ENCODE measurements around the gene CAPRIN1.

Gene CAPRIN1

DNA sequence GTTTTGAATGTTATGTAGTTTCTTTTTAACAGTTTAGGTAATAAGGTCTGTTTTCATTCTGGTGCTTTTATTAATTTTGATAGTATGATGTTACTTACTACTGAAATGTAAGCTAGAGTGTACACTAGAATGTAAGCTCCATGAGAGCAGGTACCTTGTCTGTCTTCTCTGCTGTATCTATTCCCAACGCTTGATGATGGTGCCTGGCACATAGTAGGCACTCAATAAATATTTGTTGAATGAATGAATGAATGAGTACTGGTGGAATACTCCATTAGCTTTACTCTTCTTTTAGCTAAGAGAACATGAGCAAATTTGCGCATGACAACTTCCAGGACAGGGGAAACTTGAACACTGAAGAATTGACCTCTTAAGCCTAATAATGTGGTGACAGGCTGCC, 47.3 kb downstream of the CAPRIN1 start:
- DNase-seq, result no peak

DNA sequence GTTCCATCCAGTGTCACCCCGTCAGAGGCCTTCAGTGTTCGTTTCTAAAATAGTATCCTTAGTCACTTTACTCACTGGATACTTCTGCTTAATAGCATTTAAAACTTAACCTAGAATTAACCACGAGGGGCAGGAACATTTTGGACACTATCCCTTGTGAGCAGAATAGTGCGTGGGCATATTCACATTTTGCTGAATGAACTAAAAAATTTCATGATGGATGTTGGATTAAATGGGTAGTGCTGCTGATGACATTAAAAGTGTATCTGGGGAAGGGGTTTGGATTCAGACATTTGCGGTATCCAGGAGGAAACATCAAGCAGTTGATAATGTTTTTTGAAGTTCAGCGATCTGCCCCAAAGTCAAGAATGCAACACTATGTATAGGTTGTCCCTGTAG, 53.1 kb downstream of the CAPRIN1 start:
- no peak for DNase-seq

DNA sequence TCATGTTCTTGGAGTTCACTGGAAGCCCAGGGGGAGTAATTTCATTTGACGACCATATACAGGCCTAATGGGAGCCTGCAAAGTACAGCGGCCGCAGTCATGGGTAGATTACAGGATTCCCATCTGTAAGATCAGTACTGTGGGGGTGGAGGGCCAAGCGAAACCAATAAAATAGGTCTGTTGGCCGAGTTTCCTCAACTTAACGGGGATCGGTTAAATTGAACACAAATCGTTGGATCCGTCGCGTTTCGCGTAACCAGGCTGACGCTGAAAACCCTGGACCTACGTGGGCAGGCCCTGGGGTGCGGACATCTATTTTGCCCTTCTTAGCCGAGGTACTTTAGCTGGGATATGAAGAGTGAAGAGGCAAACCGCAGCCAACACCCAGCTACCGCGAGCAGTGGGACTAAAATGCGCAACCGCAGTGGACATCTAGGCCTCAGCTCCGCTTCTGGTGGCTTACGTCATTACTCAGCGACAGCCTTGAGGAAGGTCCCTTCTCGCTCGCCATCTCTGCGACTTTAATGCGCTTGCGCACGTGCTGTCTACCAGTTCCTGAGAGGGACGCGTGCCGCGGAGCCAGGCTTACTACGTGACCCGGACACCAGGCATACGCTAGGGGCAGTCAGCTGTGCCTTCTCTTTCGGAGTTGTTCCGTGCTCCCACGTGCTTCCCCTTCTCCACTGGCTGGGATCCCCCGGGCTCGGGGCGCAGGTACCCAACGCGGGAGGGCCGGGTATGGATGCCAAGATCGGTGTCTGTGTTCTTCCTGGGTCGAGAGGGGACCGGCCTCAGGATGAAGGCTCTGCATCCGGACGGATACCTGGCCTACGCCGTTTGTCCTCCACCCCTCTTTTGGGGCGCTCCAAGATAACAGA, 53.8 kb downstream of the CAPRIN1 start, which contains the start of gene NAT10:
Gene NAT10, plus strand, starts transcription at position 551 of the 878 bp plus-strand sequence. CDS start 2,597 bp downstream, outside the sequence.
- peak; percentile 96 to 97 for DNase-seq

DNA sequence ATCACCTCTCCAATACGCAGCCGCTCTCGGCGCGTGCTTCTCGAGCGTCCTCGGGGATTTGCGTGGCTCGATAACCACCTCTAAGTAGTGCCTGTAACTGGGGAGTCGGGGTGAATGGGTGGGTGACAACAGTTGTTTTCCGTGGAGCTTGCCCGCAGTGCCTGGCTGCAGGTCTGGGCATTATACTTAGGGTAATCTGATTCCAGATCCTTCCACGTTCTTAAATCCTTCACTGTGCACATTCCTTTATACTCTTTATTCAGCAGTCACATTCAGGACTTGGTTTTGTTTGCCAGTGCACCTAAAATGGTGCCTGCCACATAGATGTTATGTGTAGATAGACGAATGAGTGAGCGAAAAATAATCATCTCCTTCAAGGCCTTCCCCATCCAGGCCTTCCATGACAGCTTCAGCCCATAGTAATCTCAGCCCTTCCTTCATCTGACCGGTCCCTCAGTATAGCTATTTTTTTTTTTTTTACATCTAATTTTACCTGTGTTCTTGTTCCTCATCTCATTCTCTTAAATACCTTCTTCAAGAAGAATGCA, 54.5 kb downstream of the CAPRIN1 start:
- DNase-seq, result peak in 1 of 2 experiments; percentile 54

DNA sequence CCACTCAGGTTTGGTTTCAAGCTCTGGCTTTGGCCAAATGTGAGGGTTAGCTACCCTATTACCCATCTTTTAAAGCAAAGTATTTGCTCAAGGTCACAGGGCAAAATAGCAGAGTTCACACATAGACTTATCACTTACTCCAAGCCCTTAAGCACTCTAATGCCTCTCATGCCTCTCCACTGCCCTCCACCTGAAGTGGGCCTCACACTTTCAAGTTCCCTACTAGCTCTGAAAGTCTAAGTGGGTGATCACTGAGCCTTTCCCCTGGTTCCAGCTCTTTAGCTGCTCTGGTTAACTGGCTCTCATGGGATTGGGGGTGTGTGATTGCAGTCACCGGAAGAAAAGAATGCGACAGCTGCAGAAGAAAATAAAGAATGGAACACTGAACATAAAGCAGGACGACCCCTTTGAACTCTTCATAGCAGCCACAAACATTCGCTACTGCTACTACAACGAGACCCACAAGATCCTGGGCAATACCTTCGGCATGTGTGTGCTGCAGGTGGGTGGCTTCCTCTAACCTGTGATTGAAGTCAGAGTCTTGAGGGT, 60.3 kb downstream of the CAPRIN1 start:
- no peak for DNase-seq

DNA sequence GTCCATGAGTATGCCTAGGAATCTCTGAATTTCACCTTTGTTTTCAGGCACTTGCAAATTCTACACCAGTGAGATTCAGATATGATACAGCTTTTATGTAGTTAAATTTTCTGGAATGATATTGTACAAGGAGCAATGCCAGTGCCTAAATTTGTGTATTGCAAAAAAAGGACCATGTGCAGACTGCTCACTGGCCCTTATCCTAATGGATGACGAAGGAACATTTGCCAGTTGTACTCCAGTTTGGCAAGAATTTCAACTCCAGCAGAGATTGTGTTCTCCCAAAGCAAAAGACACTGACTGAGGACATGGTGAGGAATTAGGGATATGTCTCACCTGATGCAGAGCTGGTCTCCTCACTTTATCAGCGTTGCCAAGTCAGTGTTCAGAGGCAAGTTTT, 62.5 kb downstream of the CAPRIN1 start:
- DNase-seq, result no peak

DNA sequence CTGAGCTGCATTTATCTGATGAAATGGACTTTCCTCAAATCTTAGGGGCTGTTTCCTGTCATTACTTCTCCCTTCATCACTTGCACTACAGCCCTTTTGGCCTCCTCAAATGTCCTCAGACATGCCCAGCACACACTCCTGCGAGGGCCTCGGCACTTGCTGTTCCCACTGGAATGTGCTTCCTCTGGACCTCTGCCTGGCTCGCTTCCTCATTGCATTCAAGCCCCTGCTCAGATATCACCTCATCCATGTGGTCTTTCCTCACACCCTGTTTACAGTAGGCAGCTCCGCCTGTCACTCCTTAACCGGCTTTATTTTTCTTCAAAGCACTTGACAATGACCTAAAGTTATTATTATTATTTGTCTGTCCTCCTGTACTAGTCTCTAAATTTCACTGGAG, 62.9 kb downstream of the CAPRIN1 start:
- DNase-seq, result no peak

DNA sequence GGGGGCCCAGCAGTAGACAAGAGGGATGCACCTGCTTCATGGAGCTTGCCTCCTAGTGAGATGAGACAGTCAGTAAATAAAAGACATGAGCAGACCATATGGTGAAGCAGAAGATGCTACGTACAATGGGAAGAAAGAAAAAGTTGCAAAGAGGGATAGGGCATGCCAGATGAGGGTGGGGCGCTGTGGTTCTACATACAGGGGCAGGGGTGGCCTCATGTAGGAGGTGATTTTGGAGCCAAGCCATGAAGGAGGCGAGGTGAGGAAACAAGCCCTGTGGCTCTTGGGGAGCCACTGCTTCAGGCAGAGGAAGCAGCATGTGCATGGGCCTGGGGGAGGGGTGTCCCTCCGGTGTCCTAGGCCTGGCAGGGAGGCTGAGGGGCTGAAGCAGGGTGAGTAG, 69.1 kb downstream of the CAPRIN1 start:
- DNase-seq, result no peak

DNA sequence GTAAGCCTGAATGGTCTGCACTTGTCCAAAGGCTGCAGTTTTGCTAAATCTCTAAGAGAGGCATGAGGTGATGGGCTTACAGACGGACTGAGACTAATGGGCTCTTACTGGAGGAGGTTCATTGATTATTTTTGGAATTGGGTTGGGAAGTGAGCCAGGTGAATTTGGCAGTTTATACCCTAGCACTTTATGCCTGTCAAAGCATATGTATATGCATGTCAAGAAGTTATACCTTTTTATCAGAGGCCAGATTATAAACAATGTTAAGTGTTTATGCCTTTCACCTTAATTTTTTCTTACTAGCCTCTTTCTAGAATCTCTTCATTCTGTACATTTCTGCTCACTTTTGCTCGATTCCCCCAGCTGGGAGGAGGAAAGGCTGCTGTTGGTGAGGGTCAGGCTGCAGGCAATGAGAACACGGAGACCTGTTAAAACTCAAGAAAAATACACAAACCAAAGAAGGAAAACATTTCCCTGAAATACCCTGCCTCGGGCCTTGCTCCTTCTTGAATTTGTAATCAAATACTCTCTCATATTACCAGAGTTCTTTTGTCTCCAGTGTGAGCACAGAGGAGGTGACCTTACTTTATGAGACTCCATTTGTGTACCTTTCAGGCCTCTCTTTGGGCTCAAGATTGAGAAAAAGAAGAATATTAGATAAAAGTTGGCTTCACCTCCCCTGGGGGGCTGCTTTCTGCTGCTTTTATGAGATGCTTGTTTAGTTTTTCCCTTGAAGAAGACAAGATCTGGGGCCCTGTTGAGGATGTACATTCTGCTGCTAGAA, 73.5 kb downstream of the CAPRIN1 start:
- no peak for DNase-seq

DNA sequence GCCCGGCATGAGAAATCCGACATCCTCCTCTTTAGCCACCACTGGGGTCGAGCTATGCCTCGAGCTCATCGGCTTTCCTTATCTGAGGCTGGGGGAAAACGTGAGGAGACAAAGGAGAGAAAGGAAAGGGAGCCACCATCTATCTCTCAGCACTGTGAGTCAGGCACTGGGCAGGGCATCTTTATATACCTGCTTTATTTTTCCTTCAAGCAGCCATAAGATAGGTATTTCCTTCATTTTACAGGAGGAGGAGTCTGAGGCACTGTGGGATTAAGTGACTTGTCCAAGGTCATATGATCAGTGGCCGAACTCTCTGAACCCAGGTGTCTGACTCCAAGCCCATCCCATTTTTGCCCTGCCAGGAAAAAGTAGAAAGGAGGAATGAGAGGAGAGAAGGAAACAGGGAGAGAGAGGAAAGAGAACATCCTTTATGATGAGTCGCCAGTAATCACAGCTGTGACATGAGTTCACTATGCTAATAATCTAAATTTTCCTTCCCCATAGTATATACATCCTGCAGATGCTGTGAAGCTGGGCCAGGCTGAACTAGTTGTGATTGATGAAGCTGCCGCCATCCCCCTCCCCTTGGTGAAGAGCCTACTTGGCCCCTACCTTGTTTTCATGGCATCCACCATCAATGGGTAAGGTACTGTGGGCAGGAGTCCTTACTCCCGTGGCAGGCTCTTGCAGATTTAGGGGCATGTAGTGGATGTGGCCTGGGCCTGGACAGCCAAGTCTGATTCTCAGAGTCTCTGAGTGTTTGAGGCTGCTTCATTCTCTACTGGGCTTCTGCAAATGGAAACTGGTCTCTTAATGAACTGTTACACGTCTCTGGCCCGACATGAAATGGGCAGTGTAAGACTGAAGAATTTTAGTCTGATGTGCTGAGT, 75.7 kb downstream of the CAPRIN1 start:
- no peak for DNase-seq

DNA sequence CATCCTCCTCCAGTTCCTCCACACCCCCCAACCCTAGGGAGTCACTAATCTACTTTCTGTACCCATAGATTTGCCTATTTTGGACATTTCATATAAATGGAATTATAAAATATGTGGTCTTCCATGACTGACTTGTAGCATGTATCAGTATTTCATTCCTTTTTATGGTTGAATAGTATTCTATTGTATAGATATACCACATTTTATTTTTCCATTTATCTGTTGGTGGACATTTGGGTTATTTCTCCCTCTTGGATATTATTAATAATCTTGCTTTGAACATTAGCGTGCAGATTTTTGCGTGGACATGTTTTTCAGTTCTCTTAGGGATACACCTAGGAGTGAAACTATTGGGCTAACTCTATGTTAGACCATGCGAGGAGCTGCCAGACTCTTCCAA, 77.3 kb downstream of the CAPRIN1 start:
- DNase-seq, result no peak

DNA sequence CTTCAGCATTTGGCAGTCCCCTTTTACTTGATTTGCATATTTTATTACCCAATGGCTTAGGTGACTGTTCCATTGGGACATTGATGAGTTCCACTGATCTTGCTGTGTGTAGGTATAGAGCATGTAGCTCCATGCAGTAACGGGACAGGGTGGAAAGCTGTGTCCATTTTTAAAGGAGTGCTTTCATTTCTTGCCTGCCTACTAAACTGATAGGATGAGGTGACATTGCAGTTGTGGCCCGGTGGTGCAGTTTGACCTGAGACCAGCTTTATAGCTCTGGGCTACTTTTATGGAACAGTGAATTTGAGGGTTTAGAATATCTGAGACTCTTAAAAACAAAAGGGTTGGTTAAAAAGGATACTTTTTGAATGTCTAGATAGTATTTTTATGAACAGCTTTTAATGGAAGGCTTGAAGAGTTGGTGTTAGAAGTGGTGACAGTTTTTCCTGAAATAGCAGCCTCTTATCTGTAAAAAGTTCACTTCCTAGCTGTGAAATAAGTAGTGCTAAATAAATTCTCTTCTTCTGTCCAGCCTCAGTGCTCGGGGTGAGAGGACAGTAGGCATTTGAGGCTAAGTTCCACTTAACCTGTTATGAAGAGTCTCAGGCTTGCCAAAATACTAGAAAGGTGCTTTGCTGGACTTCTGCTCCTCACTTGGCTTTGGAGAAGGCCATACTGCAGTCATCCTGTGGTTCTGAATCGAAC, 80.9 kb downstream of the CAPRIN1 start:
- DNase-seq, result no peak

DNA sequence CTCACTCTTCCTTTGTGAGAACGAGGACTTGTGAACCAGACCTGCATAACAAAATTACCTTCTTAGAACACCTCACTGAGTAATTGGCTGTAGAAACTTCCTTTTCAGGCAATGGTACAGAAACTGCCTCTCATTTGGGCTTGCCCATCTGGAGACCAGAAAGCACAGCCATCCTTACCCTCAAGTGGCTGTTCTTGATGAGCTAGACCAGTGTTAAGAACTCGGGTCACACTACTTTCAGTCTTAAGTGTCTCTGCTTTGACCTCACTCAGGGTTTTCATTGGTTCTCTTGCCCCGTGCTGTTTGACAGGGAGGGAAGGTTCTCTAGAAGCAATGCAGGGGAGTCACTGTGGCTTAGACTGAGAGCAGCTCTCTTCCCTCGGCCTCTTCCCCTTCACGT, 83.2 kb downstream of the CAPRIN1 start:
- no peak for DNase-seq

DNA sequence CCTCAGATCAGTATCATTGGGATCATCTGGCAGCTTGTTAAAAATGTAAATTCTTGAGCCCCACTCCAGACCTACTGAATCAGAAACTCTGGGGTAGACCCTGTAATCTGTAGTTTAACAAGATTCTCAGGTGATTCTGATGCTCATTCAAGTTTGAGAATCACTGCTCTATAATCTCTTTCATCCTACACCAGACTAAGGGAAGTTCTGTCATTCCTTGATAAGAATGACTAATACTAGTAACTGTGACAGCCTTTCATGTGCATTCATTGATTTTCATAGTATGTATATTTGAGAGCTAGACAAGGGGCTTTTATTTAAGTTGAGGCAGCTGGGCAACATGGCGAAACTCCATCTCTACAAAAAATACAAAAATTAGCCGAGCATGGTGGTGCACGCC, 83.9 kb downstream of the CAPRIN1 start:
- no peak for DNase-seq

DNA sequence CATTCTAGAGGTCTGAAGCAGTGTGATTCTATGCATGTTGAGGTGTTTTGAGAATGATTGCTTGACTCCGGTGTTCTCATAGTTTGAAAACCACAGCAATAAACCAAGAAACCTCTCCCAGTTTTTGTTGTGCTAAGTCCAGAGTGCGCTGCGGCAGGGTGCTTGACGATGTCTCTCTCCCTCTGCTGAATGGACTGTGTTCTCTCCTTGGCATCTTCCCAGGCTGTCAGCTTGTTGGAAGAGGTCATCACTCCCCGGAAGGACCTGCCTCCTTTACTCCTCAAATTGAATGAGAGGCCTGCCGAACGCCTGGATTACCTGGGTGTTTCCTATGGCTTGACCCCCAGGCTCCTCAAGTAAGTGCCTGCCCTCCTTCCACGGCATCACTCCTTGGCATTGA, 84.9 kb downstream of the CAPRIN1 start:
- no peak for DNase-seq

DNA sequence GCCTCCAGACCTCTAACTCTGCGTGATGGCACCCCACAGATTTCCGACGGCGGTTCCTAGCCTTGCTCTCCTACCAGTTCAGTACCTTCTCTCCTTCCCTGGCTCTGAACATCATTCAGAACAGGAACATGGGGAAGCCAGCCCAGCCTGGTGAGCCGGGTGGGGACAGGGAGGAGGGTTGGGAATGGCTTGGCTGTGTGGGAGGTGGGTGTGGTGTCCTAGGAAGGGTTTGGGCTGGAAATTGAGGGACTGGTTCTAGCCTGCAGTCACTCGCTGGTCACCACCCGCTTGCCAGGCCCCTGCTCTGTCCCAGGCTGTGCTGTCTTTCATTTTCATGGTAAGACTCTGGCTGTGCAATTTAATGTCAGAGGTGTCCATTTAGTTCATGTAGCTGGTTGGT, 87.8 kb downstream of the CAPRIN1 start:
- DNase-seq, result no peak

DNA sequence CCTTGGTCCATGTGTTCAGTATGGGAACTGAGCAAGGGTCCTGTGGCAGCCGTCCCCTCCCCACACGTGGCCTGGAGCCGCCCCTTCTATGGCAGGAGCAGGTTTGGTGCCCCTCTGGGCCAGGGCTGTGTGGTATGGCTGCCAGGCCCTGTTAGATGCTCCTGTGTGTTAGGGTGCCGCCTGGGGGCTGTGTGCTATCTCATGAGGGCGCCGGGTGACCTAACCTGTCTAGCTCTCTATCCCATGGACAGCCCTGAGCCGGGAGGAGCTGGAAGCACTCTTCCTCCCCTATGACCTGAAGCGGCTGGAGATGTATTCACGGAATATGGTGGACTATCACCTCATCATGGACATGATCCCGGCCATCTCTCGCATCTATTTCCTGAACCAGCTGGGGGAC, 88.6 kb downstream of the CAPRIN1 start:
- no peak for DNase-seq

DNA sequence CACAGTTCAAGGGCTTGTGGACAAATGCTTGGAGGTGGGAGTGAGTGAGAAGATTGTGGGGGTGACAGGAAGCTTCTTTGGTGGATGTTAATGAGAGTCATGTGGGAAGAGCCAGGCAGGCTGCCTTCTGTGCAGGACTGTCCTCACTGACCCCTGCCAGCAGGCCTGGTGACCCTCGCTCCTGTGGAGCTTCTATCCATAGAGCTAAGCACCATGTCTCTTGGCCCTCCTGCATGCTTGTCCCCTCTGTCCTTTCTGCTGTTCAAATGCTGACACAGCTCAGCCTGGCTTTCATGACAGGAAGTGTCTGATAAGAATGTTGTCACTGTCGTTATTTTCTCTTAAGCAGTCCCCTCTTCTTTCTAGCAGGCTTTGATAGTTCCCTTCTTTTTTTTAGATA, 91.5 kb downstream of the CAPRIN1 start:
- DNase-seq, result no peak

DNA sequence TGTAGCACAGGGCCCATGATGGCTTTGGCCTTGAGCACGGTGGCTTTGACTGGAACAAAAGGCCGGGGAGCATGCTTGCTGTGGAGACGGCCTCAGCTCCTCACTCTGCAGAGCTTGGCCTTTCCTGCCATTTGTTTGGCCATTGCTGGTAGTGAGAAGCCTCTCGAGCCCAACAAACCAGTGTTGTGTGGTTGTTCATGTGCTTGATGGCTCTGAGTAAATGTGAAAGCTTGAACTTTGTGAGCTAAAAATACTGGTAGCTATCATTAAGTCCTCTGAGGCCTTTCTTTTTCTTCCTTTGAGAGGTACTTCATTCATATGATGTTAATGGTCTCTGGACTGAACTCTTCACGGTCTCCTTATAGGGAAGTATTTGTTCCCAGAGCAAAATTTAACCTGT, 93.5 kb downstream of the CAPRIN1 start:
- no peak for DNase-seq

DNA sequence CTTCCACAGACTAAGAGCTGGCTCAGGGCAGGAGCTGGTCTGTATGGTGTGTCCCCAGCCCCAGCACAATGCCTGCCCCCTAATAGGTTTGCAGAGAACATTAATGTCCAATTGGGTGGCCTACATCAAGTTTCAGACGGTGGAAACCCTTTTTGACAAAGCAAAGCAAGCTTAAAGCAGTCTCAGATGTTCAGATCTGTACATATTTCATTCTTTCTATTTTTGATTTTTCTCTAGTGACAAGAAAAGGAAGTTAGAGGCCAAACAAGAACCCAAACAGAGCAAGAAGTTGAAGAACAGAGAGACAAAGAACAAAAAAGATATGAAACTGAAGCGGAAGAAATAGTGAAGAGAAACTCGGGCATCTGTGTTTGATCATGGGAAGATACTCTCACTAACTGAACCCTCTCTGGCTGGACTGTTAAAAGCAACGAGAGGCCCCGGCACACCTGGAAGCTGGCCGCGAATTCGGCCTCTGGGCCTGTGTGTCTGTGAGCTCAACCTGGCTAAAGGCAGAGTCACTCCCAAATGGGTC, 94.4 kb downstream of the CAPRIN1 start:
- no peak for DNase-seq

DNA sequence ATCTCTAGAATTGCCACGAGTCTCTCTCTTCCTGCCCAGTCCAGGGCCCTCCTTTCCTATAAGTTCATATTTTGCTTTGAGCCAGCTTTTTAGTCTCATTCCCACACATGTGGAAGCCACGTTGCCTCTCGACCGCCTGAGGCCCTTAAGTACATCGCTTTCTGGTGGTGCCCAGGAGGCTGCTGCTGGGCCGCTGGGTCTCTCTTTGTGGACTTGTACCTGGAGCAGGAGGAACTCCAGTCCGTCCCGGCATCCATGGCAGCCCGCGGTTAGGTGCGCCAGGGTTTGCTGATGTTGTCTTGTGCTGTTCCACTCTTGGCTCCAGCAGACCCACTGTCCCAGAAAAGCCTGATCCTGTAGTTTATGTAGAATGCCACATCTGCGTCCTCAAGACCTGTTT, 94.9 kb downstream of the CAPRIN1 start:
- no peak for DNase-seq

DNA sequence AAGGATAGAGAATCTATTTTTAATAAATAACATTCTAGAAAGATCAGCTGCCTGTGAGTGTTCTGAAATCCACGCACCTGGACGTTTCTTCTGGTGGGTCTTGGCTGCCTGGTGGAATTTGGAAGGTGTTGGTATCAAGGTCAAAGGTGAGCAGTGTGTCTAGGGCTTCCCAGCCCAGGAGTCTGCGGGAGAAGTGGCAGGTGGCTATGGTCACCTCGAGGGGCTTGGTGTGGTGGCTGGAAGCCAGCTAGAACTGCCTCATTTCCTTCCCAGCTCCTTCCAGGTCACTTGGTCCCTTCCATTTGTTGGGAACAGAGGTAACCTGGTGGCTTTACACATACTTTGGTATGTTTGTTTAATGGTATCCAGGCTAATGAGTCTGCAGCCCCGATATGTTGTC, 95.3 kb downstream of the CAPRIN1 start:
- no peak for DNase-seq
